Activated naive CD8-positive, alpha-beta T cell treated with anti-CD3 and anti-CD28 coated beads for 36 hours (primary cell): ENCODE data around the gene AGR2. TPM values are rescaled to one million over a fixed set of nuclear protein-coding genes. Genes with fewer than 3 reads are reported as not detected.

ENCODE experiments used
- DNase-seq: peaks from one replicate; pipeline ENCODE4 v3.0.0; 2021
- H3K27ac Mint-ChIP-seq: one replicate; pipeline ENCODE4 v1.8.0; 2022; ENCODE audit warnings: mild to moderate bottlenecking, moderate library complexity, mixed read lengths
- H3K27me3 Mint-ChIP-seq: one replicate; pipeline ENCODE4 v1.8.0; 2022; ENCODE audit warnings: mild to moderate bottlenecking, mixed read lengths
- H3K36me3 Mint-ChIP-seq: one replicate; pipeline ENCODE4 v1.8.0; 2021; ENCODE audit warnings: mild to moderate bottlenecking, mixed read lengths
- H3K4me1 Mint-ChIP-seq: one replicate; pipeline ENCODE4 v1.8.0; 2021; ENCODE audit warnings: mixed read lengths
- H3K4me3 Mint-ChIP-seq: one replicate; pipeline ENCODE4 v1.8.0; 2022; ENCODE audit warnings: mild to moderate bottlenecking, moderate library complexity, mixed read lengths
- H3K9me3 Mint-ChIP-seq: one replicate; pipeline ENCODE4 v1.8.0; 2022; ENCODE audit warnings: mixed read lengths
- total RNA-seq, 2 experiments: library from RNA; stranded (reverse); gene quantifications; one replicate each; pipeline ENCODE4 v1.2.3, GENCODE V29; 2021

AGR2 gene
- total RNA-seq, 2 experiments from 2014 or later: not detected

DNA sequence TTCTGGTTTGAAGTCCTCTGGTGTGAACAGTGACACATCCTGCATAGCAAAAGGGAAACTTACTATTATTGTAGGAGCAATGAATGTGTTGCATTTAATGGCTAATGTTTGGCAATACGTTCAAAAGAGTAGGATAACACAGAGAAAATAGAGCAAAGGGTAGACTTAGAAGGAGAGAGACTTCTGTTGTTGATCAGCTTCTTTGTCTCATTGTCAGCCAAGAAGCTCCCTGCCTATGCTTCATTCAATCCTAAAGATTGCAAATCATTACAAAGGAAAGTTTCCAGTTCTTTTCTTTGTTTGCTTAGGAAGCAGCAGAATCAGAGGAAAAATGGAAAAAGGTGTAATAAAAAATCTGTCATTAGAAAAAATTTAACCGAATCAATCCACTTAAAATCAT is 59.2 kb downstream of the AGR2 start:
- DNase-seq: no peak
- Mint-ChIP-seq H3K4me3 (no peak overlapping the region), H3K27me3 (no peaks in the 10 kb centered on the region), H3K36me3 (no peaks in the 10 kb centered on the region), H3K9me3 (no peaks in the 10 kb centered on the region), H3K27ac (no peak overlapping the region), H3K4me1 (no peaks in the 10 kb centered on the region)

DNA sequence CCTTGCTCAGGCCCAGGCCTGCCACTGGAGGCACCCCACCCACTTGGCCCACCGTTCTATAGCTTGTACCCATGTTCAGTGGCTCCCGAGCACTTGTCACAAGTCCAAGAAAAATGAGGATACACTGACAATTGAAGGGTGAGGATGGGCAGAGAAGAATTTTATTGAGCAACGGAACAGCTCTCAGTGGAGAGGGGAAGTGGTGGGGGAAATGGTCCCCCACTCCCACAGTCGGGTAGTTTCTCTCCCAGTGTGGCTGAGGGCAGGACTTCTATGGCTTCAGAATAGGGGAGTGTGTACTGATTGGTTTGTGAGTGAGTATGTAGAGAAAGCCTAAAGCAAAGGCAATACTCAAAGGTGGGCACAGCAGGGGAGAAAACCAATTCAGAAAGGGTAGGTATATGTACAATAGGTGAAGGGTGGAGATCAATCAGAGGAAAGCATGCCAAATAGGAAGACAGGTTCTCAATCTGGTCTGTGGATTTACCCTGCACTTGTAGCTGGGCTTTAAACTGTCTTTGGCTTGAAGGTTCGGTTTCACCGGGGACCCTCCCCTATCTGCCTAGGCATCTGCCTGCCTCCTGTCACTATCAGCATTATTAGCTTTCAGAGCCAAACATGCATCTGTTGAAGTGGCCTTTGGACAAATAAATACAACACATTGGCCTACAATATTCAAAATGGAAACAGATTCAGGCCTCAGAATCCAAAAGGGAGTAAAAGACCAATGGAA is 60.1 kb downstream of the AGR2 start:
- no peak overlapping the region for H3K27ac Mint-ChIP-seq
- H3K36me3 Mint-ChIP-seq: no peaks in the 10 kb centered on the region
- peaks cover 1% of the 10 kb centered on the region for H3K4me1 Mint-ChIP-seq
- no peaks in the 10 kb centered on the region for H3K27me3 Mint-ChIP-seq
- H3K9me3 Mint-ChIP-seq: no peaks in the 10 kb centered on the region
- no peak overlapping the region for H3K4me3 Mint-ChIP-seq
- no peak for DNase-seq

DNA sequence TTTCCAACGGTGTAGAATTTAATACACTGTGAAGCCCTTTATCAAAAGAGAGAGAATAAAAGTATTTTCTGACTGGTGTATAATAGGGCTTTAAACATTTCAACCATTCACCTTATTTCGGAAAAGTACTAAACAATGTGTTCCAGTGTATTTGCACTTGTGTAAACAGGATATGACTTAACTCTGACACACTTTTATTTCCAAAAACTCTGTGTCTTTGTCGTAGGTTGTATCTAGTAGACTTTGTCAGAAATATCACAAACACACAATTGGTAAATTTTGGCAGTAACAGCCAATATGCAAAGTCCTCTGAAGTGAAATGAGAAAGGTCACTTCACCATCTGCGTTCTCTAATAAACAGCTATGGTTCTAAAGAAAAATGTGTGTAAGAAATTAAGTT is 61.6 kb downstream of the AGR2 start:
- no peak overlapping the region for H3K4me3 Mint-ChIP-seq

DNA sequence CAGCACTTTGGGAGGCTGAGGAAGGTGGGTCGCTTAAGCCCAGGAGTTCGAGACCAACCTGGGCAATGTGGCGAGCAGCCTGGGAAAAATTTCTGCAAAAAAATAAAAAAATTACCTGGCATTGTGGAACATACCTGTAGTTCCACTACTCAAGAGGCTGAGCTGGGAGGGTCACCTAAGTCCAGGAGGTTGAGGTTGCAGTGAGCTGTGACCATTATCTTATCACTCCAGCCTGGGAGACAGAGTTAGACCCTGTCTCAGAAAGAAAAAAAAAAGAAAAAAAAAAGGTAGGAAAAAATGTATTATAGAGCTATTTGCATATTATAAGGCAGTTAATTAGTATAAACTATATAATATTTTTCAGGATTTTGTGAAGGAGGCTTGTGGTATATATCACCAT is 62.3 kb downstream of the AGR2 start:
- H3K4me1 Mint-ChIP-seq: peaks cover 1% of the 10 kb centered on the region
- H3K36me3 Mint-ChIP-seq: no peaks in the 10 kb centered on the region
- DNase-seq: no peak
- H3K27ac Mint-ChIP-seq: no peak overlapping the region
- H3K9me3 Mint-ChIP-seq: no peaks in the 10 kb centered on the region
- H3K4me3 Mint-ChIP-seq: no peak overlapping the region
- H3K27me3 Mint-ChIP-seq: no peaks in the 10 kb centered on the region

More for the DNA sequence above, 61.6 kb downstream of the AGR2 start:
- peaks cover 1% of the 10 kb centered on the region for H3K4me1 Mint-ChIP-seq
- no peaks in the 10 kb centered on the region for H3K9me3 Mint-ChIP-seq
- no peak for DNase-seq
- no peaks in the 10 kb centered on the region for H3K36me3 Mint-ChIP-seq
- H3K27me3 Mint-ChIP-seq: no peaks in the 10 kb centered on the region
- no peak overlapping the region for H3K27ac Mint-ChIP-seq

Other genes starting within 250 kb of the AGR2 start
- 10 to 100 TPM; 12.1 to 12.5 TPM for gene ANKMY2, start 159.2 kb downstream of the AGR2 start, total RNA-seq
- 100 to 1,000 TPM; 158 to 162 TPM for gene BZW2, start 158.8 kb downstream of the AGR2 start, total RNA-seq
- 1 to 10 TPM; 1.1 to 1.4 TPM for gene TSPAN13, start 51.2 kb downstream of the AGR2 start, total RNA-seq
- not detected for gene AGR3, start 77.0 kb upstream of the AGR2 start, total RNA-seq